Measurements from ENCODE around the gene MAP3K21. TPM values are rescaled to one million over a fixed set of nuclear protein-coding genes. Genes with fewer than 3 reads are reported as not detected.

MAP3K21 gene
- total and polyA plus RNA-seq, 12 donors, result 0.39 to 12.1 (median 6.0) TPM

DNA sequence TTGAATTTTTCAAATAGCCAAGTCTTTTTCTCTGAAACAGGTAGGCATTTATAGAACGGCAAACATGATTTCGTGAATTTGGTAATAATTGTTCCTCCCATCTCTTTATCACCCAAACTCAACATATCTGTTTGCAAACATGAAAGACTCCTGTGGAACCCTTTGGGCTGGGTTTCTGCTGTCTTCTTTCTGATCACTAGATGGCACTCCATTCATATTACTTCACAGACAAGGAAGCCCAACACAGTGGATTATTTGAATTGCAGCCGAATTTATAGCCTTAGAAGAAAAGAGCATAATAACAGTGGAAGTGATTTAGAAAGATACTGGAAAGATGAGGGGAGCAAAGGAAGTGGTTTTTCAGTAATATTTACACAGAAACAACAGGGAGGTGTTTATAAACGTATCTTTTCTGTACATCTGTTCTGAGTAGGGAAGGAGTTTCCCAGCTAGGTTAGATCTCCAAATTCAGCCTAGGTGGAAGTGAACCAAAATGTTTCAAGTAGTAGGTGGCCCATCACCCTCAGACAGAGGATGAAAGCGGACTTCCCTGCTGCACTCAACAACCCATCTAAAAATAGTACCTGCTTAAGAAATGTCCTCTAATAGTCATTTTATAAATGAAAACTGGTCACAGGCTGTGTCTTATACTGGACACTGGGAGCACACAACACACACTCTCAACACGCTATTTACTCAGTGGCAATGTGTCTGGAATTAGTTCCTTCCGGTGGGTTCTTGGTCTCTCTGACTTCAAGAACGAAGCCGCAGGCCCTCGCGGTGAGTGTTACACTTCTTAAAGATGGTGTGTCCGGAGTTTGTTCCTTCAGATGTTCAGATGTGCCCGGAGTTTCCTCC, 67.6 kb downstream of the MAP3K21 start:
- Histone ChIP-seq H3K4me1 (replicated peaks in 1 of 2) (no peaks in the 10 kb centered on the region), H3K9me3 (replicated peaks in 1 of 3) (no peaks in the 10 kb centered on the region), H3K4me3 (no peak overlapping the region), H3K27me3 (no peaks in the 10 kb centered on the region), H3K36me3 (replicated peaks in 1 of 2) (no peaks in the 10 kb centered on the region), H3K27ac (no peak overlapping the region)
- intact Hi-C loops (cut with DNase I), result no loop called here
- peak in 6 of 7 donors; percentile 22 to 72 (median 28) for DNase-seq
- 51 to 63% (median 59%) methylated on average over 10 to 13 of the region's 13 CpGs for WGBS, 4 donors
- TF ChIP-seq, protein P1, sequence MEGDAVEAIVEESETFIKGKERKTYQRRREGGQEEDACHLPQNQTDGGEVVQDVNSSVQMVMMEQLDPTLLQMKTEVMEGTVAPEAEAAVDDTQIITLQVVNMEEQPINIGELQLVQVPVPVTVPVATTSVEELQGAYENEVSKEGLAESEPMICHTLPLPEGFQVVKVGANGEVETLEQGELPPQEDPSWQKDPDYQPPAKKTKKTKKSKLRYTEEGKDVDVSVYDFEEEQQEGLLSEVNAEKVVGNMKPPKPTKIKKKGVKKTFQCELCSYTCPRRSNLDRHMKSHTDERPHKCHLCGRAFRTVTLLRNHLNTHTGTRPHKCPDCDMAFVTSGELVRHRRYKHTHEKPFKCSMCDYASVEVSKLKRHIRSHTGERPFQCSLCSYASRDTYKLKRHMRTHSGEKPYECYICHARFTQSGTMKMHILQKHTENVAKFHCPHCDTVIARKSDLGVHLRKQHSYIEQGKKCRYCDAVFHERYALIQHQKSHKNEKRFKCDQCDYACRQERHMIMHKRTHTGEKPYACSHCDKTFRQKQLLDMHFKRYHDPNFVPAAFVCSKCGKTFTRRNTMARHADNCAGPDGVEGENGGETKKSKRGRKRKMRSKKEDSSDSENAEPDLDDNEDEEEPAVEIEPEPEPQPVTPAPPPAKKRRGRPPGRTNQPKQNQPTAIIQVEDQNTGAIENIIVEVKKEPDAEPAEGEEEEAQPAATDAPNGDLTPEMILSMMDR (IDR thresholded peaks at IDR 0.05), result peak; percentile 54 to 78 (median 66)
- no peak for TF ChIP-seq POLR2A (IDR thresholded peaks at IDR 0.05)

DNA sequence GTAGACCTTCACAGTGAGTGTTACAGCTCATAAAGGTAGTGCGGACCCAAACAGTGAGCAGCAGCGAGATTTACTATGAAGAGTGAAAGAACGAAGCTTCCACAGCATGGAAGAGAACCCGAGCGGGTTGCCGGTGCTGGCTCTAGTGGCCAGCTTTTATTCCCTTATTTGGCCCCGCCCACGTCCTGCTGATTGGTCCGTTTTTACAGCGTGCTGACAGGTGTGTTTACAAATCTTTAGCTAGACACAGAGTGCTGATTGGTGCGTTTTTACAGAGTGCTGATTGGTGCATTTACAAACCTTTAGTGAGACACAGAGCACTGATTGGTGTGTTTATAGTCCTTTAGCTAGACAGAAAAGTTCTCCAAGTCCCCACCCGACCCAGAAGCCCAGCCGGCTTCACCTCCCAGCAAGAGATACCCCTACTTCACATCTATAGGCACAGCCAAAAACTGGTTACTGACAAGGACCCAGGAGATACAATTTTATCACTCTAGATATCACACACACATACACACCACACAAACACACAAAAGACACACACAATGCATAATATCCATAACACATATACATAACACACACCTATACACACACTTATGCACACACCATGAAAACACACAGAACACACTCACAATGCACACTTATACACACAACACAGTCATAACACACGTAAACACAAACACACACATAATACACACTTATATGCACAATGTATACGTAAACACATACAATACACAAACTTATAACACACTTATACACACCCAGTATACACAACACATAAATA, 68.5 kb downstream of the MAP3K21 start:
- 77 to 88% (median 83%) methylated on average over 15 of the region's 15 CpGs for WGBS, 4 donors
- no peaks in the 10 kb centered on the region for H3K36me3 ChIP-seq (replicated peaks in 1 of 2)
- no peaks in the 10 kb centered on the region for H3K4me1 ChIP-seq (replicated peaks in 1 of 2)
- intact Hi-C loops (cut with DNase I), result no loop called here
- H3K27me3 ChIP-seq, result no peaks in the 10 kb centered on the region
- TF ChIP-seq POLR2A (IDR thresholded peaks at IDR 0.05), result no peak
- TF ChIP-seq, protein P1 (IDR thresholded peaks at IDR 0.05), result no peak
- H3K27ac ChIP-seq, result no peak overlapping the region
- H3K4me3 ChIP-seq, result no peak overlapping the region
- no peaks in the 10 kb centered on the region for H3K9me3 ChIP-seq (replicated peaks in 1 of 3)
- no peak for DNase-seq

DNA sequence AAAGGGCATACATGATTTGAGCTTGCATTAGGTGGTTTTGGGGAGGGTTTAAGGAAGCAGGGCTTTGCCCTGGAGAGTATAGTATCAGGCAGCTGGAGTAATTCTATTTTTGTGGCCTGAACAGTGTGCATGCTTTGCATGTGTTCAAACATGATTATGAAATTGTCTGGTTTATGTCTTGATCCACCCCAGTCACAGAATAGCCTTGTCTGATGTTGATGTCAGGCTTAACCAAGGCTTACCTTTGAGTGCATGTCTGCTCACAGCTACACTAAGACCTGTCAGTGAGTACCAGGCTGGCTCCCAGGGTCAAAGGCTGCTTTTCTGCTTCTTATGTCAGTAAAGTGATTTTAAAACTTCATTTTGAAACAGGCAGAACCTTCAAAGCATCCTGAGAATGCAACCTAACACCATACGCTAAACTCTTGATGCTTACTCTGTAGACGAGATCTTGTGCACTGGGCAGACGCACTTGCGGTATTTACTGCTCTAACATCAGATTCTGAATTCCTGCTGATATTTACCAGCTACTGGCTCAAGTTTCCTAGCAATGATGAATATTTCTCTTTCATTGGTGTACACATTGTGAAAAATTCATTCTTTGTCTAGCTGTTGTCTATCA, 78.9 kb downstream of the MAP3K21 start:
- no peak for DNase-seq
- Histone ChIP-seq H3K9me3 (replicated peaks in 1 of 3) (peaks cover 0 to 3% (median 0%) of the 10 kb centered on the region in 3 donors), H3K27ac (no peak overlapping the region), H3K27me3 (no peaks in the 10 kb centered on the region), H3K36me3 (replicated peaks in 1 of 2) (no peaks in the 10 kb centered on the region), H3K4me3 (no peak overlapping the region), H3K4me1 (replicated peaks in 1 of 2) (no peaks in the 10 kb centered on the region)
- intact Hi-C loops (cut with DNase I), result no loop called here
- WGBS, 4 donors, result 89 to 98% (median 92%) methylated on average over 4 of the region's 4 CpGs
- TF ChIP-seq, protein P1 (IDR thresholded peaks at IDR 0.05), result no peak
- TF ChIP-seq POLR2A (IDR thresholded peaks at IDR 0.05), result no peak

Measured in adrenal gland (tissue), 12 donors.